HepG2 (cell line): Measurements from ENCODE around the gene GRM4. TPM values are rescaled to one million over a fixed set of nuclear protein-coding genes. Genes with fewer than 3 reads are reported as not detected.

Source experiments
- ATAC-seq: fragments of 200-7000 bp; cut with Tn5 transposase; 3 replicates; pipeline ENCODE4 v1.9.1; 2020; ENCODE audit warnings: mild to moderate bottlenecking, moderate library complexity
- BruUV-seq: library from RNA; stranded (reverse); fragments of 400-500 nt; replicated peaks from 2 replicates; lab custom pipeline; 2021; lab: Mats Ljungman, UMichigan
- CTCF ChIA-PET: fragments of 300-600 bp; formaldehyde crosslinking; extraction: SDS; loops from one replicate; lab custom pipeline; 2021; ENCODE audit warnings: low total read pairs, inconsistent platforms, low intra/inter-chr PET ratio; lab: Yijun Ruan, JAX
- POLR2A ChIA-PET: fragments of 350-600 bp; sonication (Branson Sonifier 250); formaldehyde crosslinking; loops from one replicate; lab custom pipeline; 2020; ENCODE audit warnings: antibody characterized with exemption, inconsistent platforms; lab: Yijun Ruan, JAX
- DNase-seq: peaks from one replicate; pipeline ENCODE4 v3.0.0-alpha.2; 2015; ENCODE audit warnings: low spot score
- FAIRE-seq: peaks from 3 replicates; lab custom pipeline; 2011; peaks lifted over from hg19 to GRCh38; lab: Jason Lieb, UNC
- H2AFZ ChIP-seq: one replicate; pipeline ENCODE4 v1.6.1; 2011; ENCODE audit warnings: low read length, inconsistent platforms
- H3K27ac ChIP-seq: fragments of 300-600 bp; 3 replicates; pipeline ENCODE4 v1.8.0; 2011; ENCODE audit warnings: mixed run types, mild to moderate bottlenecking, mixed read lengths, low read length, inconsistent platforms; ENCODE audit not compliant: insufficient read depth; ENCODE audit errors: extremely low read length
- H3K27me3 ChIP-seq, 2 experiments: fragments of 200-600 bp in 1 of 2; 2 replicates in 1 of 2; 3 replicates in 1 of 2; pipeline versions ENCODE4 v1.6.0 to v1.8.0; 2011; ENCODE audit warnings: low read length in 2 of 2, mild to moderate bottlenecking in 2 of 2, moderate library complexity in 2 of 2, inconsistent platforms in 1 of 2; ENCODE audit not compliant: insufficient read depth in 2 of 2, control insufficient read depth in 1 of 2
- H3K36me3 ChIP-seq, 2 experiments: fragments of 200-600 bp in 1 of 2; replicated peaks in 1 of 2; 2 replicates in 1 of 2; 3 replicates in 1 of 2; pipeline versions ENCODE4 v1.5.1 to v1.8.0; 2011; ENCODE audit warnings: low read length in 2 of 2, inconsistent platforms in 1 of 2; ENCODE audit not compliant: insufficient read depth in 2 of 2, control insufficient read depth in 1 of 2
- H3K4me1 ChIP-seq: 2 replicates; pipeline ENCODE4 v1.5.1; 2012; ENCODE audit warnings: low read length, inconsistent platforms; ENCODE audit not compliant: insufficient read depth
- H3K4me2 ChIP-seq: 2 replicates; pipeline ENCODE4 v1.6.0; 2011; ENCODE audit warnings: low read depth, low read length, inconsistent platforms
- H3K4me3 ChIP-seq, 3 experiments: fragments of 200-600 bp in 1 of 3; sonication (generic), shearing (Covaris generic) in 1 of 3; replicated peaks in 1 of 3; 2 replicates each; pipeline ENCODE4 v1.5.1; 2011 to 2016; ENCODE audit warnings: low read length in 3 of 3, inconsistent platforms in 2 of 3, low read depth in 2 of 3, mild to moderate bottlenecking in 2 of 3, control low read depth in 1 of 3, mixed read lengths in 1 of 3; ENCODE audit not compliant: insufficient read depth in 1 of 3
- H3K79me2 ChIP-seq: one replicate; pipeline ENCODE4 v1.6.1; 2011; ENCODE audit warnings: low read length, inconsistent platforms; ENCODE audit not compliant: insufficient read depth
- H3K9ac ChIP-seq: 2 replicates; pipeline ENCODE4 v1.6.0; 2011; ENCODE audit warnings: mild to moderate bottlenecking, low read depth, low read length, inconsistent platforms; ENCODE audit not compliant: insufficient read depth
- H3K9me3 ChIP-seq: 2 replicates; pipeline ENCODE4 v1.5.1; 2012; ENCODE audit warnings: mild to moderate bottlenecking, low read length
- H4K20me1 ChIP-seq: 2 replicates; pipeline ENCODE4 v1.6.0; 2011; ENCODE audit warnings: inconsistent platforms, mild to moderate bottlenecking, low read length, moderate library complexity; ENCODE audit not compliant: insufficient read depth
- AHDC1 ChIP-seq: sonication (generic); formaldehyde crosslinking; IDR thresholded peaks from 2 replicates; pipeline ENCODE4 v1.5.1; 2020; ENCODE audit warnings: mild to moderate bottlenecking, missing genetic modification reagents, borderline replicate concordance
- FOSL2 ChIP-seq: sonication (generic); formaldehyde crosslinking; IDR thresholded peaks from 2 replicates; pipeline ENCODE4 v1.4.0; 2020; ENCODE audit warnings: missing genetic modification reagents
- MYPOP ChIP-seq: sonication (generic); formaldehyde crosslinking; IDR thresholded peaks from 2 replicates; pipeline ENCODE4 v1.8.1; 2023; ENCODE audit warnings: mild to moderate bottlenecking, moderate library complexity, missing genetic modification reagents
- SMC3 ChIP-seq: IDR thresholded peaks from 2 replicates; pipeline ENCODE4 v1.6.1; 2011; ENCODE audit warnings: low read length, improper control_type of control experiment
- SMYD3 ChIP-seq: sonication (generic); formaldehyde crosslinking; IDR thresholded peaks from 2 replicates; pipeline ENCODE4 v1.8.1; 2023; ENCODE audit warnings: mild to moderate bottlenecking, missing genetic modification reagents
- ZFP82 ChIP-seq: sonication (generic); formaldehyde crosslinking; IDR thresholded peaks from 2 replicates; pipeline ENCODE4 v1.5.1; 2020; ENCODE audit warnings: mild to moderate bottlenecking, missing genetic modification reagents, borderline replicate concordance
- ZNF333 ChIP-seq: sonication (generic); formaldehyde crosslinking; IDR thresholded peaks from 2 replicates; pipeline ENCODE4 v1.4.0; 2020; ENCODE audit warnings: mild to moderate bottlenecking, missing genetic modification reagents, borderline replicate concordance
- ZNF451 ChIP-seq: sonication (generic); formaldehyde crosslinking; IDR thresholded peaks from 2 replicates; pipeline ENCODE4 v1.5.0; 2020; ENCODE audit warnings: mild to moderate bottlenecking, missing genetic modification reagents
- ZNF496 ChIP-seq: sonication (generic); formaldehyde crosslinking; IDR thresholded peaks from 2 replicates; pipeline ENCODE4 v1.8.1; 2023; ENCODE audit warnings: mild to moderate bottlenecking, moderate library complexity, missing genetic modification reagents; ENCODE audit not compliant: insufficient replicate concordance
- ZNF672 ChIP-seq: sonication (generic); formaldehyde crosslinking; IDR thresholded peaks from 2 replicates; pipeline ENCODE4 v1.8.1; 2022; ENCODE audit warnings: missing genetic modification reagents
- whole genome bisulfite sequencing: methylation state at CpG from one replicate; pipeline ENCODE4 v1.1.6; 2017; ENCODE audit warnings: low lambda C conversion rate; 5-methylcytosine and 5-hydroxymethylcytosine counted together
- in situ Hi-C: cut with HindIII; loops from 2 replicates; pipeline ENCODE4 v1.10.0; 2017; ENCODE audit warnings: low pct_unique_long_range_greater_than_20kb; ENCODE audit not compliant: extremely low pct_ligation_motif_present
- intact Hi-C: fragments of 100-400 bp; cut with micrococcal nuclease; formaldehyde crosslinking; loops from one replicate; pipeline ENCODE4 v1.10.0; 2022; ENCODE audit not compliant: unreplicated experiment
- polyA plus RNA-seq, 8 experiments: library from polyadenylated mRNA; depleted of rRNA in 3 of 8; stranded (reverse) in 7 of 8; unstranded in 1 of 8; fragments of >200 nt; fragmentation: Illumina TruSeq in 4 of 8; extraction: Trizol in 4 of 8; gene quantifications; 2 replicates each; pipeline versions ENCODE4 v1.2.1 to v1.2.3, GENCODE V29; 2011 to 2016; ENCODE audit warnings: low read depth in 4 of 8, missing spikeins in 1 of 8, mixed read lengths in 1 of 8; ENCODE audit not compliant: insufficient read depth in 1 of 8
- total RNA-seq, 5 experiments: library from RNA; depleted of rRNA; stranded (reverse); fragments of >200 nt; fragmentation: Illumina TruSeq; extraction: Trizol; gene quantifications; 2 replicates each; pipeline ENCODE4 v1.2.3, GENCODE V29; 2016; ENCODE audit warnings: low read depth in 1 of 5
- TF ChIP-seq, protein P1 (sequence below): sonication (generic); formaldehyde crosslinking; IDR thresholded peaks from 2 replicates; pipeline ENCODE4 v1.8.0; 2022; ENCODE audit warnings: missing genetic modification reagents, mild to moderate bottlenecking, inconsistent platforms, borderline replicate concordance

GRM4 gene
- total and polyA plus RNA-seq, 2 of the 13 experiments (the other 11 are each of a cell fraction or from before 2014, with no cell fraction given) = not detected

GRCh38 chr6:34039943-34040342, 105.9 kb downstream of the GRM4 start:
- POLR2A ChIA-PET = no interaction called here
- Histone ChIP-seq H3K27ac (no peak overlapping the region), H3K4me2 (no peak overlapping the region), H3K79me2 (no peaks in the 10 kb centered on the region), H3K9me3 (no peaks in the 10 kb centered on the region), H4K20me1 (no peaks in the 10 kb centered on the region; the same call in 1 of the 2 replicates), H3K27me3 (peaks cover 0 to 32% of the 10 kb centered on the region in 2 experiments; a peak in 4 of 5 replicates), H3K4me1 (no peaks in the 10 kb centered on the region)
- BruUV-seq = no TSS peak
- ATAC-seq (no peak), FAIRE-seq (no peak)
- intact Hi-C loops = no loop called here
- TF ChIP-seq FOSL2 (peak; percentile 29; the same call in 1 of the 2 replicates), ZNF451 (CRISPR knock-in tag) (no peak)
- TF ChIP-seq, all 625 proteins: peak for 1
- H3K36me3 ChIP-seq = no peaks in the 10 kb centered on the region
- 46% methylated on average over 8 of the region's 11 CpGs for WGBS
- no peak overlapping the region for H2AFZ ChIP-seq
- in situ Hi-C loops = no loop called here
- CTCF ChIA-PET = no interaction called here
- DNase-seq = no peak
- no peak overlapping the region for H3K4me3 ChIP-seq
- H3K9ac ChIP-seq = no peak overlapping the region

DNA sequence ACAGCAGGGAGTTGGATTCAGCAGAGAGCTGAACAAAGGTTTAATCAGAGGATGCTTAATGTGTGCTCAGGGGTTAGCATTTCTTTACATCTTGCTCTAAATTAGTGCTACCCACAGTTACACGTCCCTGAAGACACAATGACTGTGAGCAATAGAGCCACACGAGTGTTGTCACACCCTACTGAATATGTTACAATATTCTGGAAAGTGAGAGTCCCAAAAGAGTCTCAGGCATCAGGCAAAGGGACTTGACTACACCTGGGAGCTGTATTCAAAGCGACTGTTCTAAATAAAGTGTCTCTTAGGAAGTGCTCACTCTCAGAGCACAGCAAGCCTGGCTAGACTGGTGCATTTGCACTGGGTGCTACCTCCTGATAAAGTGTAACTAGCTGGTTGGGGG, 108.7 kb downstream of the GRM4 start:
- intact Hi-C loops = no loop called here
- 7% methylated on average over 3 of the region's 3 CpGs for WGBS
- DNase-seq = no peak
- TF ChIP-seq ZNF672 (CRISPR knock-in tag) (no peak), AHDC1 (CRISPR knock-in tag) (no peak), MYPOP (CRISPR knock-in tag) (no peak), ZFP82 (CRISPR knock-in tag) (no peak), ZNF333 (CRISPR knock-in tag) (no peak), ZNF496 (CRISPR knock-in tag) (no peak), SMC3 (no peak), SMYD3 (CRISPR knock-in tag) (no peak)
- TF ChIP-seq, protein P1, sequence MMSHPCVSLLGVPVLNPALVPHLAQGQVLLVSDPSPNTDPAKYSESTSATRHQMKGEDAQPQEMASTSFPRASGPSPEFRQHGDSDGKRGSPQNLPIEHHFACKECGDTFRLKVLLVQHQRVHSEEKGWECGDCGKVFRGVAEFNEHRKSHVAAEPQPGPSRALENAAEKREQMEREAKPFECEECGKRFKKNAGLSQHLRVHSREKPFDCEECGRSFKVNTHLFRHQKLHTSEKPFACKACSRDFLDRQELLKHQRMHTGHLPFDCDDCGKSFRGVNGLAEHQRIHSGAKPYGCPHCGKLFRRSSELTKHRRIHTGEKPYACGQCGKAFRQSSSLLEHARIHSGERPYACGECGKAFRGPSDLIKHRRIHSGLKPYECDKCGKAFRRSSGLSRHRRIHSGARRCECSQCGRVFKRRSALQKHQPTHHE = no peak

More for the DNA sequence above, 108.7 kb downstream of the GRM4 start:
- no peak overlapping the region for H3K9ac ChIP-seq
- H4K20me1 ChIP-seq = no peaks in the 10 kb centered on the region; the same call in 1 of the 2 replicates
- no peak overlapping the region for H2AFZ ChIP-seq
- H3K9me3 ChIP-seq = no peaks in the 10 kb centered on the region
- H3K4me1 ChIP-seq = no peaks in the 10 kb centered on the region
- no peak overlapping the region for H3K4me2 ChIP-seq
- in situ Hi-C loops = no loop called here
- H3K27ac ChIP-seq = no peak overlapping the region
- H3K36me3 ChIP-seq = no peaks in the 10 kb centered on the region
- H3K27me3 ChIP-seq = peaks cover 1 to 40% of the 10 kb centered on the region in 2 experiments; a peak in 4 of 5 replicates
- ATAC-seq = no peak
- no peaks in the 10 kb centered on the region for H3K79me2 ChIP-seq
- BruUV-seq = no TSS peak
- ChIA-PET POLR2A (no interaction called here), CTCF (no interaction called here)
- no peak overlapping the region for H3K4me3 ChIP-seq
- no peak for FAIRE-seq
